NCI-H146 (cell line): Measurements from ENCODE around the gene CNOT1.
A peak's percentile ranks its signal among the peaks of the same experiment; 100 is the strongest.
"Not testable (repeated sequence)": the region's sequence is repeated elsewhere in the genome, so short reads cannot be mapped to it uniquely, and the experiment has no call there.

Source experiments
- DNase-seq: peaks from one replicate; lab custom pipeline; 2025; lab: John Stamatoyannopoulos, UW

Gene CNOT1

GRCh38 chr16:58638148-58639036 lies 8.8 kb upstream of the CNOT1 start:
- no peak for DNase-seq

GRCh38 chr16:58637021-58637420 lies 7.4 kb upstream of the CNOT1 start:
- DNase-seq = not testable (repeated sequence)

GRCh38 chr16:58636466-58636865 lies 6.8 kb upstream of the CNOT1 start:
- DNase-seq = no peak

GRCh38 chr16:58635502-58635901 lies 5.9 kb upstream of the CNOT1 start:
- no peak for DNase-seq

- DNase-seq = no peak
Measured at GRCh38 chr16:58634265-58634802, 4.7 kb upstream of the CNOT1 start.

- peak; percentile 67 for DNase-seq
Measured at GRCh38 chr16:58628845-58629732, 537 bp downstream of the CNOT1 start.

- DNase-seq = no peak
Measured at GRCh38 chr16:58624209-58624608, 5.4 kb downstream of the CNOT1 start.

- DNase-seq = no peak
Measured at GRCh38 chr16:58620396-58620795, 9.2 kb downstream of the CNOT1 start.

GRCh38 chr16:58615280-58615679 lies 14.3 kb downstream of the CNOT1 start:
- DNase-seq = no peak

- DNase-seq = no peak
Measured at GRCh38 chr16:58614860-58615259, 14.8 kb downstream of the CNOT1 start.

- no peak for DNase-seq
Measured at GRCh38 chr16:58614212-58614611, 15.4 kb downstream of the CNOT1 start.

- not testable (repeated sequence) for DNase-seq
Measured at GRCh38 chr16:58612965-58613364, 16.7 kb downstream of the CNOT1 start.

GRCh38 chr16:58608601-58609136 lies 21.0 kb downstream of the CNOT1 start:
- DNase-seq = no peak

GRCh38 chr16:58605562-58605961 lies 24.1 kb downstream of the CNOT1 start:
- no peak for DNase-seq

GRCh38 chr16:58591083-58591482 lies 38.5 kb downstream of the CNOT1 start:
- no peak for DNase-seq

- DNase-seq = no peak
Measured at GRCh38 chr16:58589326-58589905, 40.2 kb downstream of the CNOT1 start.

- DNase-seq = no peak
Measured at GRCh38 chr16:58588406-58588805, 41.2 kb downstream of the CNOT1 start.

- no peak for DNase-seq
Measured at GRCh38 chr16:58586340-58587030, 43.1 kb downstream of the CNOT1 start.

GRCh38 chr16:58584831-58585505 lies 44.7 kb downstream of the CNOT1 start:
- no peak for DNase-seq

- no peak for DNase-seq
Measured at GRCh38 chr16:58582971-58583765, 46.5 kb downstream of the CNOT1 start.
